OCI-LY1 (cell line): ENCODE measurements around the gene INPP5B.

Source experiments
- H2AFZ ChIP-seq: fragments of 200-600 bp; sonication (generic), shearing (Covaris generic); 2 replicates; pipeline ENCODE4 v1.6.0; 2014; ENCODE audit warnings: antibody characterized with exemption, mild to moderate bottlenecking, low read length
- H3F3A ChIP-seq: fragments of 200-600 bp; sonication (generic), shearing (Covaris generic); 2 replicates; pipeline ENCODE4 v1.6.0; 2014; ENCODE audit warnings: mild to moderate bottlenecking, antibody characterized with exemption, low read length, moderate library complexity; ENCODE audit not compliant: insufficient read depth
- H3K27ac ChIP-seq: fragments of 200-600 bp; sonication (generic); 2 replicates; pipeline ENCODE4 v1.5.1; 2014; ENCODE audit warnings: low read length, mixed run types, mild to moderate bottlenecking, low read depth; ENCODE audit not compliant: poor library complexity, severe bottlenecking
- H3K27me3 ChIP-seq: fragments of 200-600 bp; sonication (generic); 2 replicates; pipeline ENCODE4 v1.6.0; 2014; ENCODE audit warnings: antibody characterized with exemption, mild to moderate bottlenecking, low read length, moderate library complexity; ENCODE audit not compliant: insufficient read depth
- H3K36me3 ChIP-seq: fragments of 200-600 bp; sonication (generic); 2 replicates; pipeline ENCODE4 v1.6.1; 2014; ENCODE audit warnings: mild to moderate bottlenecking, antibody characterized with exemption, low read length, moderate library complexity, mixed read lengths; ENCODE audit not compliant: insufficient read depth
- H3K4me1 ChIP-seq: fragments of 200-600 bp; sonication (generic); 2 replicates; pipeline ENCODE4 v1.5.1; 2014; ENCODE audit warnings: mild to moderate bottlenecking, low read length, moderate library complexity; ENCODE audit not compliant: insufficient read depth, severe bottlenecking
- H3K4me2 ChIP-seq: fragments of 200-600 bp; sonication (generic), shearing (Covaris generic); 2 replicates; pipeline ENCODE4 v1.6.1; 2014; ENCODE audit warnings: low read length
- H3K4me3 ChIP-seq: fragments of 200-600 bp; sonication (generic); 2 replicates; pipeline ENCODE4 v1.5.1; 2014; ENCODE audit warnings: low read length, low read depth, mild to moderate bottlenecking, mixed read lengths; ENCODE audit not compliant: poor library complexity, severe bottlenecking
- H3K79me2 ChIP-seq: fragments of 200-600 bp; shearing (Covaris generic); 2 replicates; pipeline ENCODE4 v1.6.1; 2016; ENCODE audit warnings: mixed run types, low read length, mixed read lengths; ENCODE audit not compliant: insufficient read depth
- H3K9ac ChIP-seq: fragments of 200-600 bp; sonication (generic), shearing (Covaris generic); 2 replicates; pipeline ENCODE4 v1.6.1; 2014; ENCODE audit warnings: mild to moderate bottlenecking, low read length, mixed read lengths
- H3K9me2 ChIP-seq: fragments of 200-600 bp; sonication (generic), shearing (Covaris generic); 2 replicates; pipeline ENCODE4 v1.6.1; 2014; ENCODE audit warnings: low read depth, mild to moderate bottlenecking, low read length, mixed read lengths
- H3K9me3 ChIP-seq: fragments of 200-600 bp; shearing (Covaris generic); 2 replicates; pipeline ENCODE4 v1.6.1; 2014; ENCODE audit warnings: low read length, mixed read lengths
- H4K20me1 ChIP-seq: fragments of 200-600 bp; sonication (generic), shearing (Covaris generic); 2 replicates; pipeline ENCODE4 v1.6.0; 2016; ENCODE audit warnings: mild to moderate bottlenecking, low read length; ENCODE audit not compliant: insufficient read depth
- CTCF ChIP-seq: fragments of 200-600 bp; sonication (generic), shearing (Covaris generic); IDR thresholded peaks from 2 replicates; pipeline ENCODE4 v1.5.1; 2017; ENCODE audit warnings: mild to moderate bottlenecking, antibody characterized with exemption, low read length, moderate library complexity, mixed read lengths
- EZH2 ChIP-seq: fragments of 200-600 bp; sonication (generic), shearing (Covaris generic); IDR thresholded peaks from 2 replicates; pipeline ENCODE4 v1.8.0; 2017; ENCODE audit warnings: borderline replicate concordance, mixed run types, mild to moderate bottlenecking, antibody characterized with exemption, low read length, moderate library complexity, mixed read lengths

Gene INPP5B

GRCh38 chr1:37948166-37948565, 1.3 kb upstream of the INPP5B start:
- Histone ChIP-seq H3K79me2 (no peaks in the 10 kb centered on the region), H3K36me3 (no peaks in the 10 kb centered on the region), H3K27me3 (no peaks in the 10 kb centered on the region), H3K9ac (peak overlapping the region; percentile 83; the same call in 1 of the 2 replicates), H3K4me3 (peak overlapping the region; percentile 86), H3K9me2 (no peaks in the 10 kb centered on the region), H3F3A (no peaks in the 10 kb centered on the region), H3K27ac (peak overlapping the region; percentile 35), H3K4me1 (peaks cover 25% of the 10 kb centered on the region), H2AFZ (no peak overlapping the region), H3K4me2 (peak overlapping the region; percentile 97; the same call in 1 of the 2 replicates), H3K9me3 (no peaks in the 10 kb centered on the region), H4K20me1 (no peaks in the 10 kb centered on the region)
- no peak for TF ChIP-seq EZH2
- no peak for TF ChIP-seq CTCF

- Histone ChIP-seq H3K9ac (peak overlapping the region; percentile 83), H3K4me3 (peak overlapping the region; percentile 86), H4K20me1 (no peaks in the 10 kb centered on the region), H3K4me1 (peaks cover 25% of the 10 kb centered on the region), H3K4me2 (peak overlapping the region; percentile 97), H3K9me3 (no peaks in the 10 kb centered on the region), H3K27ac (peak overlapping the region; percentile 35), H3K27me3 (no peaks in the 10 kb centered on the region), H3K36me3 (no peaks in the 10 kb centered on the region), H3F3A (no peaks in the 10 kb centered on the region), H3K79me2 (no peaks in the 10 kb centered on the region), H3K9me2 (no peaks in the 10 kb centered on the region), H2AFZ (peak overlapping the region; percentile 68)
- TF ChIP-seq CTCF (no peak), EZH2 (no peak)
These were observed 511 bp upstream of the INPP5B start for GRCh38 chr1:37947364-37947763.

- Histone ChIP-seq H3K36me3 (no peaks in the 10 kb centered on the region), H3F3A (no peaks in the 10 kb centered on the region), H3K9me3 (no peaks in the 10 kb centered on the region), H2AFZ (no peak overlapping the region), H3K9me2 (no peaks in the 10 kb centered on the region), H3K4me2 (peak overlapping the region; percentile 97), H3K4me3 (peak overlapping the region; percentile 86), H3K27me3 (no peaks in the 10 kb centered on the region), H3K9ac (peak overlapping the region; percentile 83), H3K27ac (peak overlapping the region; percentile 47), H3K79me2 (no peaks in the 10 kb centered on the region), H4K20me1 (no peaks in the 10 kb centered on the region), H3K4me1 (peaks cover 25% of the 10 kb centered on the region)
- TF ChIP-seq CTCF = no peak
- TF ChIP-seq EZH2 = no peak
These were observed 830 bp downstream of the INPP5B start for GRCh38 chr1:37945743-37946702.
